Subcutaneous adipose tissue (tissue), 4 donors: ENCODE results near the gene CLIP3. TPM values are rescaled to one million over a fixed set of nuclear protein-coding genes. Genes with fewer than 3 reads are reported as not detected.

Experiments used
- CTCF ChIP-seq: fragments of 450-650 bp; IDR thresholded peaks from one replicate; pipeline ENCODE4 v1.5.1; 2016; ENCODE audit warnings: low read depth, mild to moderate bottlenecking, control low read depth, antibody characterized with exemption, moderate library complexity
- total RNA-seq, 4 donors: library from RNA; depleted of rRNA; stranded (reverse); fragments of >200 nt; gene quantifications; one replicate each; pipeline ENCODE4 v1.1.0, GENCODE V29; 2016

The CLIP3 gene
- total RNA-seq, 4 donors from 2014 or later = 3.8 to 11.9 (median 8.4) TPM

DNA sequence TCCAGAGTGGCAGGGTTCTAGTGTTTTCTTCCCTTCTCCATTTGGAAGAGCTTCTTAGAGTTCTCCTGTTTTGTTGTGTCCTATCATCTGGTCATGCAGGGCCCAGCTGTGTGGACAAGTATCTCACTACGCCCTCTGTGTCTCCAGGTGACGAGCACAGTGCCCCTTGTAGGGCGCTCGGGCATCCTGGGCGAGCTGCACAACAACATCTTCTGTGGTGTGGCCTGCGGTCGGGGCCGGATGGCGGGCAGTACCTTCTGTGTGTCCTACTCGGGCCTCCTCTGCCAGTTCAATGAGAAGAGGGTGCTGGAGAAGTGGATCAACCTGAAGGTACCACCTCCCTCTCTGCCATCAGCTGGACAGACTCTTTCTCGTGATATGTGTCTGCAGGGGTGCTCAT lies 35.0 kb upstream of the CLIP3 start:
- no peak for TF ChIP-seq CTCF

DNA sequence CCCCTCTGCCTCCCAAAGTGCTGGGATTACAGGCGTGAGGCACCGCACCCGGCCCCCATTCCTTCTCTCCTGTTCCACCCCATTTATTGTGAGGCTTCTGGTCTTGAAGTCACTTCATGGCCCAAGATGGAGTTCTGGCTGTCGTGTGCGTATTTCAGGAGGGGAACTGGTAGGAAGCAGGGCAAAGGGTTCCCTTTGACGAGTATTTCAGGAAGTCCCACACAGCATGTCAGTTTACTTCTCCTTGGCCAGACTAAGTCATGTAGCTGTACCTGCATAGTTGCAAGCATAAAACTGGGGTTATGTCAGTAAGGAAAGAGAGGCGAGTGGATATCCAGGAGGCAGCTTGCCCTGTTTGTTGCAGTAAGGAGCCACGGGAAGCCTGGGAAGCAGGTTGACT lies 32.2 kb upstream of the CLIP3 start:
- no peak for TF ChIP-seq CTCF

DNA sequence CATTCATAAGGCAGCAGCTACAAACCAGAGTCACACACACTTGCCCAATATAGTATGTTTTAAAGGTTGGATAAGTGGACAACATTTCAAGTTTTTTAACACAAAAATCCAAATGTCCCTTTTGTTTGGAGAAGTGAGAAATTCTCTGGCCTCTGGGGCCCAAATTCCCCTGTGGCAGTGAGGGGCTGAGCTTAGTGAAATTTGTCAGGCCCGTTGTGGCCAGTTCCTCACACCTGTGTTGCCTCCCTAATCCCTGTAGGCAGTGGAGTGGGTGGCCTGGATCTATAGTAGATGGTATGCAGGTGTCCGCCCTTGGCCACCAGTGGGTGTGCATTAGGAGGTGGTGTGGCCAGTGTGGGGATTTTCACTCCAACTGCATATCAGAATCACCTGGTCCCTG lies 28.7 kb upstream of the CLIP3 start:
- no peak for TF ChIP-seq CTCF

DNA sequence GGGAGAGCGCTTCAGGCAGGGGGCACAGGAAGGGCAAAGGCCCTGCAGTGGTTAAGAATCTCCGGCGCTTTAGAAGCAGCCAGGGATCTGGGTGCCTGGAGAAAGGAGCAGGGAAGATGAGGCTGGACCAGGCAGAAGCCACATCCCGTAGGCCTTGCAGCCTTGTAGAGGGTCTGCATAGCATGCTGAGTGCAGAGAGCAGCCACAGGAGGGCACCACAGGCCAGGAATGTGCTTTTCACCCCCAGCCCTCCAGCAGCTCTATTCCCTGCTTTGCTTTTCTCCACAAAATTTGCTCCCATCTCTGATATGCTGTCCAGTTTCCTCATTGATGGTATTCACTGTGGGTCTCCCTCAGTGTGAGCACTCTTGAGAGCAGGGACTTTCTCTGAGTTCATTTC lies 27.8 kb upstream of the CLIP3 start:
- TF ChIP-seq CTCF = no peak

DNA sequence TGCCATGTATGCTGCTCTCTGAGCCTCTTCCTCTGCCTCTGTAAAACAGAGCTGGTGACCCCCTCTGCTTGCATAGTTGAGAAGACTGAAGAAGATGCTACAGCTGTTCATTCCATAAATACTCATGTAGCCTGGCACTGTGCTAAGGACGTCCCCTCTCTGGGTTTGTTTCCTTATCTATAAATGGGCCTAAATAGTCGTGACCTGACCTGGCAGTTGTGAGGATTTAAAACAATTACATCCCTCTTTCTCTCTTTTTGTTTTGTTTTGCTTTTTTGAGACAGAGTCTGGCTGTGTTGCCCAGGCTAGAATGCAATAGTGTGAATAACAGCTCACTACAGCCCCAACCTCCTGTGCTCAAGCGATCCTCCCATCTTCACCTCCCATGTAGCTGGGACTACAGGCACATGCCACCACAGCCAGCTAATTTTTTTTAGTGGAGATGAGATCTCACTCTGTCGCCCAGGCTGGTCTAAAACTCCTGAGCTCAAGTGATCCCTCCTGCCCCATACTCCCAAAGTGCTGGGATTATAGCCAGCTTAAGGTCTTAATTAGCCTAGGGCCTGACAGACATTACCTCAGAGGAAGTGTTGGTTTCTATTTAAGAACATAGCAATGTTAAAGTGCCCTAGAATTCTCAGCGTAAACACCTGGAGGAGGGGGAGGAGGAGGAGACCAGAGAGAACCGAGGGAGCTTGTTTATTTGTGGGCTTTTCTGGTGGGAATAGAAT lies 26.7 kb upstream of the CLIP3 start:
- TF ChIP-seq CTCF = no peak

DNA sequence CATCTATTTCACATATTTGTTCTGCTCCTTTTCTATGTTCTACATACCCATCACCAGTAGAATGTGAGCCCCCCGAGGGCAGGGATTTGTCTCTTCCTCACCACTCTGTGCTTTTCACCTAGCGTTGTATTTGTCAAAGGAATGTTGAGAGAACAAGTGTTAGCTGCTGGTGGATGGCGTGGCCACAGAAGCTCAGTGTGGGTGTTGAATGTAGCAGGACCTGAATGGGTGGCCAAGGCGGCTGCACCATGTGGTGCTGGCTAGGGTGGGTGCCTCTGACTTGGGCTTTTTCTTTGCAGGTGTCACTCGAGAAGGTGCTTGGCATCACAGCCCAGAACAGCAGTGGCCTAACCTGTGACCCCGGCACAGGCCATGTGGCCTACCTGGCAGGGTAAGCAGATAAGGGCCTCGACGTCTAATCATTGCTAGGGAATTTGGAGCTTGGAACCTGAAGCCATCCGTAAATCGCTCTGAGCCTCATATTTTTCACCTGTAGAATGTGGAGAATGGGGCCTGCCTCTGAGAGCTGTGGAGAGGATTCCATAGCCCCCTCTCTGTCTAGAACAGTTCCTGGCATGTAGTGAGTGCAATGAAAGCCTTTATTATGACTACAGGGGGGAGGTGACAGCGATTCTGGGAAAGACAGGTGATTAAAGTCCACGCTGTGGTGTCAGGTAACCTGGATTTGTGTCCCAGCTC lies 26.0 kb upstream of the CLIP3 start:
- TF ChIP-seq CTCF = no peak

- no peak for TF ChIP-seq CTCF
These were observed 22.3 kb upstream of the CLIP3 start, which contains the start of gene WDR62 for GRCh38 chr19:36054733-36055686. TSS of gene WDR62 (plus strand) at chr19:36054897. CDS start at chr19:36054972, 75 bp downstream.
